ENCODE data around the gene ADGRG3.

ADGRG3 gene

DNA sequence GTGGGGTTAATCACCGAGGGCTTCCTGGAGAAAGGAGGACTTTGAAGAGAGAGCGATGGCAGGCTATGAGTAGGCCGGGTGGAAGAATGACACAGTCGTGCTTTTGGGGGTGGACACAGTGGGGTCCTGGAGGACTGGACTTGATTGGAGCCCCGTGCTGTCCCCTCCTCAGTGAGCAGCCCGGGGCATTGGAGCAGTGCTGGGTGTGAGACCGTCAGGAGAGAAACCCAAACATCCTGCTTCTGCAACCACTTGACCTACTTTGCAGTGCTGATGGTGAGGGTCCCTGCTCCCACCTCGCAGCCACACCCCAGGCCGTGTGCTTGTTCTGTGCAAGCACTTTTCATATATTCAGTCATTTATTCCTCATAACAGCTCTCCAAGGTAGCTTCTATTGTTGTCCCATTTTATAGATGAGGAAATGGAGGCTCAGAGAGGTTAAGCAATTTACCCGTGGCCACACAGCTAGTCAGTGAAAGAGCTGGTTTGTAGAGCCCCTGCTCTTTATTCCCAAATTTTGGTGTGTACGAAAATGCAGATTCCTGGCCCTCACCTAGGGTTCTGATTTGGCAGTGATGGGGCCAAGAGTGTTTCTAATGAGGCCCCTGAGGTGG lies 11.7 kb upstream of the ADGRG3 start:
- Histone ChIP-seq H2AFZ (ENCODE audit: low read depth, low read length) (no peak overlapping the region), H3K9me3 (ENCODE audit: insufficient read depth, low read length, severe bottlenecking) (no peaks in the 10 kb centered on the region), H4K20me1 (ENCODE audit: insufficient read depth, low read length) (no peaks in the 10 kb centered on the region), H3K27ac (ENCODE audit: low read length) (no peak overlapping the region), H3K4me1 (ENCODE audit: insufficient read depth, low read length) (peaks cover 4% of the 10 kb centered on the region; the same call in 1 of the 2 replicates), H3K27me3 (ENCODE audit: insufficient read depth, low read length, poor library complexity) (no peaks in the 10 kb centered on the region), H3K9ac (ENCODE audit: low read depth, low read length) (no peak overlapping the region), H3K4me3 (ENCODE audit: low read depth in 1 of 2, low read length in 2 of 2) (no peak overlapping the region), H3K4me2 (ENCODE audit: insufficient read depth, low read length) (no peak overlapping the region), H3K79me2 (ENCODE audit: insufficient read depth, low read length) (no peaks in the 10 kb centered on the region), H3K36me3 (ENCODE audit: insufficient read depth, low read length) (no peaks in the 10 kb centered on the region)
- no peak for DNase-seq
- TF ChIP-seq EZH2 (IDR thresholded peaks at IDR 0.05; ENCODE audit: borderline replicate concordance, low read depth, low read length, severe bottlenecking): no peak
- TF ChIP-seq, protein P1, sequence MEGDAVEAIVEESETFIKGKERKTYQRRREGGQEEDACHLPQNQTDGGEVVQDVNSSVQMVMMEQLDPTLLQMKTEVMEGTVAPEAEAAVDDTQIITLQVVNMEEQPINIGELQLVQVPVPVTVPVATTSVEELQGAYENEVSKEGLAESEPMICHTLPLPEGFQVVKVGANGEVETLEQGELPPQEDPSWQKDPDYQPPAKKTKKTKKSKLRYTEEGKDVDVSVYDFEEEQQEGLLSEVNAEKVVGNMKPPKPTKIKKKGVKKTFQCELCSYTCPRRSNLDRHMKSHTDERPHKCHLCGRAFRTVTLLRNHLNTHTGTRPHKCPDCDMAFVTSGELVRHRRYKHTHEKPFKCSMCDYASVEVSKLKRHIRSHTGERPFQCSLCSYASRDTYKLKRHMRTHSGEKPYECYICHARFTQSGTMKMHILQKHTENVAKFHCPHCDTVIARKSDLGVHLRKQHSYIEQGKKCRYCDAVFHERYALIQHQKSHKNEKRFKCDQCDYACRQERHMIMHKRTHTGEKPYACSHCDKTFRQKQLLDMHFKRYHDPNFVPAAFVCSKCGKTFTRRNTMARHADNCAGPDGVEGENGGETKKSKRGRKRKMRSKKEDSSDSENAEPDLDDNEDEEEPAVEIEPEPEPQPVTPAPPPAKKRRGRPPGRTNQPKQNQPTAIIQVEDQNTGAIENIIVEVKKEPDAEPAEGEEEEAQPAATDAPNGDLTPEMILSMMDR (IDR thresholded peaks at IDR 0.05; ENCODE audit: borderline replicate concordance, extremely low read depth, low read length, poor library complexity, severe bottlenecking): no peak
- ATAC-seq (ENCODE audit: insufficient read depth, low read depth): no peak

DNA sequence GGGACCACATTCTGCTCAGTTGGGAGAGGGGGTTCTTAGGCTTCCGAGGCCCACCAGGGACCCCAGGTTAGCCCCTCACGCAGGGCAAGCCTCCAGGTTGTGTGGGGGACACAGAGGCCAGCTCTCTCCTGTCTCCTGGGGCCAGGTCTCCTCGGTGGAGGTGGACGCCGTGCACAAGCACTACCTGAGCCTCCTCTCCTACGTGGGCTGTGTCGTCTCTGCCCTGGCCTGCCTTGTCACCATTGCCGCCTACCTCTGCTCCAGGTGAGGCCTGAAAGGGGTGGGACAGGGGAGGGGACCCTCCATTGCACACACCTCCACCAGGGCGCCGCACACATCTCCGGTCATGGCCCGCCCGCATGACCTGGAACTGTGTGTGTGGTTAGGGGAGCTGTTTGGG lies 10.9 kb upstream of the ADGRG3 start:
- Histone ChIP-seq H2AFZ (ENCODE audit: low read depth, low read length) (no peak overlapping the region), H3K4me3 (ENCODE audit: low read depth in 1 of 2, low read length in 2 of 2) (no peak overlapping the region), H3K4me2 (ENCODE audit: insufficient read depth, low read length) (no peak overlapping the region), H3K4me1 (ENCODE audit: insufficient read depth, low read length) (peaks cover under 1% of the 10 kb centered on the region; the same call in 1 of the 2 replicates), H3K79me2 (ENCODE audit: insufficient read depth, low read length) (no peaks in the 10 kb centered on the region), H4K20me1 (ENCODE audit: insufficient read depth, low read length) (no peaks in the 10 kb centered on the region), H3K9ac (ENCODE audit: low read depth, low read length) (no peak overlapping the region), H3K36me3 (ENCODE audit: insufficient read depth, low read length) (no peaks in the 10 kb centered on the region), H3K9me3 (ENCODE audit: insufficient read depth, low read length, severe bottlenecking) (no peaks in the 10 kb centered on the region), H3K27ac (ENCODE audit: low read length) (no peak overlapping the region), H3K27me3 (ENCODE audit: insufficient read depth, low read length, poor library complexity) (no peaks in the 10 kb centered on the region)
- DNase-seq: no peak
- ATAC-seq (ENCODE audit: insufficient read depth, low read depth): no peak
- TF ChIP-seq, protein P1 (IDR thresholded peaks at IDR 0.05; ENCODE audit: borderline replicate concordance, extremely low read depth, low read length, poor library complexity, severe bottlenecking): no peak
- no peak for TF ChIP-seq EZH2 (IDR thresholded peaks at IDR 0.05; ENCODE audit: borderline replicate concordance, low read depth, low read length, severe bottlenecking)

DNA sequence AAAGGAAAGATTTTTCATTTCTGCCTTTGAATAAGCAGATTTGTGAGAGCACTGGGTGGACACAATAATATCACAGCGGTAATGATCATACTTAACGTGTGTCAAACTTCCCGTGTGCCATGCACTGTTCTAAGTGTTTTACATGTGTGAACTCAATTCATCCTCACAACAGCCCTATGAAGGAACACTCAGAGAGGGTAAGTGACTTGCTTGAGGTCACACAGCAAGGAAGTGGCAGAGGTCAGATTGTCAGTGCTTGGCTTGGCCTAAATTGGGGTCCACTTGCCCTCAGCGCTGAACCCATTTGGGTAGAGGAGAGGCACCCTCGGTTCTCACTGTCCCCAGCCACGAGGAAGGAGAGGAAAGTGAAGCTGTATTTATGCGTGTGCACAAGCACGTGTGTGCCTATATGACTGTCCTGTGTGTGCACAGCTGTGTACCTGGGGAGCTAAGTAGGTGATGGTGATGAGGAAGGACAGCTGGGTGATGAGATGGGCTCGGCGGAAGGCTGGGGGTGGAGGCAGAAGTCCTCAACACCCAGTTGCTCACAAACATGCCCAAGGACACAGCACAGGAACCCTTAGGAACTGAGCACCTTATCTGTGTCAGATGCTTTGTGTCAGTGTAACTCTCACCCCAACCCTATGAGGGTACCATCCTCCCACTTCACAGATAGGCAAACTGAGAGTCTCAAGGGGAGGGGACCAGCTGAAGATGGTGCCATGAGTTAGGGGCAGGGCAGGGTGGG lies 9.8 kb upstream of the ADGRG3 start:
- no peaks in the 10 kb centered on the region for H3K36me3 ChIP-seq (ENCODE audit: insufficient read depth, low read length)
- TF ChIP-seq EZH2 (IDR thresholded peaks at IDR 0.05; ENCODE audit: borderline replicate concordance, low read depth, low read length, severe bottlenecking): no peak
- TF ChIP-seq, protein P1 (IDR thresholded peaks at IDR 0.05; ENCODE audit: borderline replicate concordance, extremely low read depth, low read length, poor library complexity, severe bottlenecking): no peak
- ATAC-seq (ENCODE audit: insufficient read depth, low read depth) (no peak), DNase-seq (no peak)
- H3K4me3 ChIP-seq (ENCODE audit: low read depth in 1 of 2, low read length in 2 of 2): no peak overlapping the region
- H2AFZ ChIP-seq (ENCODE audit: low read depth, low read length): no peak overlapping the region
- no peaks in the 10 kb centered on the region for H3K4me1 ChIP-seq (ENCODE audit: insufficient read depth, low read length)
- H3K79me2 ChIP-seq (ENCODE audit: insufficient read depth, low read length): no peaks in the 10 kb centered on the region
- H3K4me2 ChIP-seq (ENCODE audit: insufficient read depth, low read length): no peak overlapping the region
- H3K27ac ChIP-seq (ENCODE audit: low read length): no peak overlapping the region
- H4K20me1 ChIP-seq (ENCODE audit: insufficient read depth, low read length): no peaks in the 10 kb centered on the region
- no peaks in the 10 kb centered on the region for H3K27me3 ChIP-seq (ENCODE audit: insufficient read depth, low read length, poor library complexity)
- H3K9ac ChIP-seq (ENCODE audit: low read depth, low read length): no peak overlapping the region
- no peaks in the 10 kb centered on the region for H3K9me3 ChIP-seq (ENCODE audit: insufficient read depth, low read length, severe bottlenecking)
